Omental fat pad (tissue), 4 donors: Measurements from ENCODE around the gene ELP4. TPM values are rescaled to one million over a fixed set of nuclear protein-coding genes. Genes with fewer than 3 reads are reported as not detected.
A peak's percentile ranks its signal among the peaks of the same experiment; 100 is the strongest.

ENCODE experiments used
- ATAC-seq: fragments of 150-250 bp; one replicate; pipeline ENCODE4 v1.9.1; 2016; ENCODE audit warnings: mild to moderate bottlenecking, moderate library complexity; ENCODE audit not compliant: low FRiP score
- DNase-seq: peaks from one replicate; pipeline ENCODE4 v3.0.0-alpha.2; 2019; ENCODE audit warnings: low spot score
- total RNA-seq, 4 donors: library from RNA; depleted of rRNA; stranded (reverse); fragments of >200 nt; gene quantifications; one replicate each; pipeline ENCODE4 v1.1.0, GENCODE V29; 2016
- TF ChIP-seq, protein P1 (sequence below), 3 donors: fragments of 450-650 bp; IDR thresholded peaks; one replicate each; pipeline ENCODE4 v1.5.1; 2016 to 2017; ENCODE audit warnings: antibody characterized with exemption in 3 of 3, mild to moderate bottlenecking in 3 of 3, moderate library complexity in 2 of 3

ELP4 gene
- total RNA-seq, 4 donors from 2014 or later = 14.1 to 32.0 (median 20.8) TPM

DNA sequence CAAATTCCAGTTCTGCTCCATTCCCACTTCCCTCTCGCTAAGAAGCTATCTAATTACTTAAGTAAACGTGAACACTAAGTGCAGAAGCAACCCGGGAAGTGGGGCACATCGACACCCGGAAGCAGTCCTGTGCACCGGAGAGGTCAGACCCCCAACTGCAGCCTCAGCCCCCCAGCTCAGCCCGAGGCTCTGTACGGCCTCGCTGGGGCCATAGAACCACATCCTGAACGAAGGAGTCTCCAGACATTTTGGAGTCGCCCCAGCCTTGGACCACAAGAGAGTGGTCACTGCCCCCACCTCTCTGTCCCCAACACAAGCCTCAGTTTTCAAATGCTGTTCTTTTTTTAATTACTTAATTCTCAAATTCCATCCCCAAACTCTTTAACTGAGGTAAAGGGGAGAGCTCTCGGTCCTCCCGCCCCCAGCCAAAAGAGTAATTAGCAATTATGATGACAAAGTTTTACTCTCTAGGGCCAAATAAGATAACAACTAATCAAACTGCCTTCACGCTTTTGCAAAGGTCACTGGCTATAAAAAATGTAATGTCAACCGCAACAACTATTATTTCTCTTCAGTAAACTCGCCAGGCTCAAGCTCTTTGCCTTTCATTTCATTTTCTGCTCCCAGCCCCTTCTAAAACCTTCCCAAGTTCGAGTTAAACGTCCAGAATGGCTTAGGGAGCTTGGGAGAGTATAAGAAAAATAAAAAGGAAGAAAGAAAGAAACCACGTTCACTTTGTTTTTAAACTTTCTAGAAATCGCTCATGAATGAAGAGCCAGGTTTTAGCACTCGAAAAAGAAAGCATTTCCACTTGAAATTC lies 299.4 kb downstream of the ELP4 start:
- DNase-seq = no peak
- no peak for ATAC-seq
- TF ChIP-seq, protein P1, sequence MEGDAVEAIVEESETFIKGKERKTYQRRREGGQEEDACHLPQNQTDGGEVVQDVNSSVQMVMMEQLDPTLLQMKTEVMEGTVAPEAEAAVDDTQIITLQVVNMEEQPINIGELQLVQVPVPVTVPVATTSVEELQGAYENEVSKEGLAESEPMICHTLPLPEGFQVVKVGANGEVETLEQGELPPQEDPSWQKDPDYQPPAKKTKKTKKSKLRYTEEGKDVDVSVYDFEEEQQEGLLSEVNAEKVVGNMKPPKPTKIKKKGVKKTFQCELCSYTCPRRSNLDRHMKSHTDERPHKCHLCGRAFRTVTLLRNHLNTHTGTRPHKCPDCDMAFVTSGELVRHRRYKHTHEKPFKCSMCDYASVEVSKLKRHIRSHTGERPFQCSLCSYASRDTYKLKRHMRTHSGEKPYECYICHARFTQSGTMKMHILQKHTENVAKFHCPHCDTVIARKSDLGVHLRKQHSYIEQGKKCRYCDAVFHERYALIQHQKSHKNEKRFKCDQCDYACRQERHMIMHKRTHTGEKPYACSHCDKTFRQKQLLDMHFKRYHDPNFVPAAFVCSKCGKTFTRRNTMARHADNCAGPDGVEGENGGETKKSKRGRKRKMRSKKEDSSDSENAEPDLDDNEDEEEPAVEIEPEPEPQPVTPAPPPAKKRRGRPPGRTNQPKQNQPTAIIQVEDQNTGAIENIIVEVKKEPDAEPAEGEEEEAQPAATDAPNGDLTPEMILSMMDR (IDR thresholded peaks at IDR 0.05) = no peak

DNA sequence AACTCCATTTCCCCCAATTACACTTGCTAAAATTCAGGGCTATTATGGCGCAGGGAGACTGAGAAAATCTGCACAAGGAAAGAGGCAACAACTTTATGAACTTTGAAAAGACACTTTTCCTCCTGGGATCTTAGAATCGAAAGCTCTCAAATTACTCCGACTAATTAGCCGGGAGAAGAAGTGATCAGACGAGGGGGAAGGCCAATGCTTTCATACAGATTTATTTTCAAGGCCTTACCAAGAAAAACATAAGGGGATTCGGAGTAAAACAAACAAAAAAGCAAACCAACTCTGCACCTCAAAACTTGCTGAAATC lies 299.9 kb downstream of the ELP4 start:
- no peak for ATAC-seq
- no peak for DNase-seq
- TF ChIP-seq, protein P1 (IDR thresholded peaks at IDR 0.05) = no peak

DNA sequence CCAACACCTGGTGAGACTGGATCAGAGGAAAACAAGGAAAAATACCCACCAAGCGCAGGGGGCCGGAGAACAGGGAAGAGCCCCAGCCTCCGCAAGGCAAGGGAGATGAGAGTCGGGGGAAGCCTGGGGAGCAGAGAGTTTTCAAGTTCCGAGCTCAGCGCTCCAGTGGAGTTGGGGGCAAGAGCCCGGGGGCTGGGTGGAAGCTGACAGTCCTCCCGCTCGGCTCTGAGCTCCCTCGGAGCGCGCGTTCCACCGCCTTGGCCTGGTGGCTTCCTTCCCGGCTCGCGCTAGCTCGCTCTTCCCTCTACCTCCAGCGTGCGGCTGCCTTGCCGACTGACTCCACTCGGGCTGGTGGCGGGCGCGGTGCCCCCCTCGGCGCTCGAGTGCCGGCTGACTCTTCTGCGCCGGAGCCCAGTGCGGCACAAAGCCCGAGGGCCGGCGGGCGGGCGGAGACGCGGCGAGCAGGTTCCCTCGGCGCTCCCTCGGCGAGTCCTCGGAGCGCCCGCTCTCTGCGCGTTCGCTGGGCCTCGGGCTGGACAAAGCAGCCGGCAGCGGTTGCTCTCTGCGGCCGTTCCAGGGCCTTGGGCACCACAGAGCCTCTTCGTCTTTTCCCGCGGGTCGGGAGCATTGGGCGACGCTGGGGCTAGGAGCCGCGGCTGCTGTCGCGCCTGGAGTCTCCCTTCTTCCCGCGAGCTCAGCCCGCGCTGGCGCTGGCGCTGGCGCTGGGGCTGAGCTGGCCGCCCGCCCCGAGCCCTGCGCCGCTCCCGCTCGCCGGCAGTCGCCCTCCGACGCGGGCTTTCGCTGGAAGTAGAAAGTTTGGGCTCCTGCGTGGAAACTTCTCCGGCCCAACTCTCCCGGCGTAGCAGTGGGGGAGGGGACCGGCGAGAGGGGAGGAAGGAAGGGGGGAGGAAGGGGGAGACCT lies 300.6 kb downstream of the ELP4 start:
- TF ChIP-seq, protein P1 (IDR thresholded peaks at IDR 0.05) = no peak
- no peak for DNase-seq
- ATAC-seq = peak; percentile 39

DNA sequence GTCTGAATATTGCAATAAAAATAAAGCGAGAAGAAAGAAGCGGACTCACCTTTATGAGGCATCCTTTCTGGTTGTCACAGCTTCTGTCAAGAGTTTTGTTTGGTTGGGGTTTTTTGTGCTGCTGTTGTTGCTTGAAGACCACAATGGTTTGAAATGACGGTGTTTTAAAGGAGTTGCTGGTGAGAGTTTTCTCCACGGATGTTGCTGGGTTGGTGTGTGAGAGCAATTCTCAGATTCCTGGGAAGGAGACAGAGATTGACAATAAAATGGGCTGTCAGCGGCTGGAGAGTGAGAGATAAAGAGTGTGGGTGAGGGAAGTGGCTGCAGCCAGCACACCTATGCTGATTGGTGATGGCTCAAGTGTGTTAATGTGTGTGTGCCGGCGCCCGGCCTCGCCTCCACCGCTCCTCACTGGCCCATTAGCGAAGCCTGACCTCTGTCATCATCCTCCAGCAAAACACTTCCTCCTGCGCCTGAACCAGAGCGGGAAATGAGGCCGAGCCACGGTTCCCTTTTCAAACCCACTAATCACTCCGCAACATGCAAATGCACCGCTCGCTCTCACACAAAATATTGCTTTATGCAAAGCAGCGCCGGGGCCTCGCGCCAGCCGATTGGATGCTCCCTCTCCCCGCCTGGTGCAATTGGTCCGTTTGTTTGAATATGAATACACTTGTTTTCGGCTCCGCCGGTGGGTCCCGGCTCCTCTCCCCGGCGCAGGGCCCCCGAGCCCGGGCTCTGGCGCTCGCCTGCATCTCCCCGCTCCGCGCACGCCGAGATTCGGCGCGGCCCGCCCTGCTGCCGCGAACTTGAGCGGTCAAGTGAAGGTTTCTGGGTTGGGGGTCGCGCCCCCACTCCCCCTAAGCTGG lies 301.4 kb downstream of the ELP4 start, which contains the start of gene PAX6:
Gene PAX6 (minus strand): TSS at position 544 of the 869 bp plus-strand sequence. CDS start 4,911 bp downstream, outside the sequence.
- DNase-seq = no peak
- ATAC-seq = no peak
- TF ChIP-seq, protein P1 (IDR thresholded peaks at IDR 0.05) = no peak

DNA sequence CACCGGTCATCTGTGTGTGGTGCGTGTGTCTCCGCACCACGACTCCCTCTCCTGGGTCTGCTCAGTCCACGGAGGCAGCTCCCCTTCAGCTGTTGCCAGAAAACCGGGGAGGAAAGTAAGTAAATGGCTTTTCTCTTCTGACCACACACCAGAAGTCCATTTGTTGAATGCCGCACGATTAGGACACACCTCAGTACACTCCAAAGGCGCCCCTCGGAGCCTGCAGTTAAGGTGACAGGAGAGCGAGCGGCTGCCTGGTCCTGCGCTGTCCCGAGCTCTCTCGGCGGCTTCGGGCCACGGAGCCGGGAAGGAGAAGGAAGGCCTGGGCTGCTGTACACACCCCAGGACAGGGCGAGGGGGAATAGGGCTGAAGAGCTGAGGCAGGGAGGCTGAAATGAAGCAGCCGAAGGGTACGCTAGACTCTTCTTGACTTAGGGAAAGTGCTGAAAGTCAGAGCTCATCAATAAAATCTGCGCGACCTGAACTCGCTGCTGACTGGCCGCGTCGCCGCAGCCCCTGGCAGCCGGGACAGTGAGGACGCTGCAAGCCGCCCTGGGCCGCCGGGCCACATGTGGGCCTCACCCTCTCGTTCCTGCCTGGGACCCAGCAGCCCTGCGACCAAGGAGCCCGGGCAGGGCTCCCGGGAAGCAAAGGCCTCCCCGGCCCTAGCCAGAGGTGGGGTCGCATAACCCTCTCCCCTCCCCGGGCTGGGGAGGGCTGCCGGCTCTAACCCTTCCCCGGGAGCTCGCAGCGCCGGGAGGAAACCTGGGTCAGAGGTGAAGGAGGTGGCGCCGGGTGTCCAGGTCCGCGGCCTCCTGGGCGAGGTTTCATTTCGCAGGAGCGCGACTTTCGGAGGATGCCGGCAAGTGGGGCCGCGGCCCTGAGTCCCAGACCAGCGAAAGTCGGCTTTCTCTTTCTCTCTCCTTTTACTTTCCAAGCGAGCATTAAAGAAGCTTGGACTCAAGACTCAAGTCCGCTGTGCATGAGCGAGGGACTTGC lies 303.1 kb downstream of the ELP4 start:
- DNase-seq (no peak), ATAC-seq (no peak)
- TF ChIP-seq, protein P1 (IDR thresholded peaks at IDR 0.05) = no peak
